ENCODE measurements around the gene FARP2.

DNA sequence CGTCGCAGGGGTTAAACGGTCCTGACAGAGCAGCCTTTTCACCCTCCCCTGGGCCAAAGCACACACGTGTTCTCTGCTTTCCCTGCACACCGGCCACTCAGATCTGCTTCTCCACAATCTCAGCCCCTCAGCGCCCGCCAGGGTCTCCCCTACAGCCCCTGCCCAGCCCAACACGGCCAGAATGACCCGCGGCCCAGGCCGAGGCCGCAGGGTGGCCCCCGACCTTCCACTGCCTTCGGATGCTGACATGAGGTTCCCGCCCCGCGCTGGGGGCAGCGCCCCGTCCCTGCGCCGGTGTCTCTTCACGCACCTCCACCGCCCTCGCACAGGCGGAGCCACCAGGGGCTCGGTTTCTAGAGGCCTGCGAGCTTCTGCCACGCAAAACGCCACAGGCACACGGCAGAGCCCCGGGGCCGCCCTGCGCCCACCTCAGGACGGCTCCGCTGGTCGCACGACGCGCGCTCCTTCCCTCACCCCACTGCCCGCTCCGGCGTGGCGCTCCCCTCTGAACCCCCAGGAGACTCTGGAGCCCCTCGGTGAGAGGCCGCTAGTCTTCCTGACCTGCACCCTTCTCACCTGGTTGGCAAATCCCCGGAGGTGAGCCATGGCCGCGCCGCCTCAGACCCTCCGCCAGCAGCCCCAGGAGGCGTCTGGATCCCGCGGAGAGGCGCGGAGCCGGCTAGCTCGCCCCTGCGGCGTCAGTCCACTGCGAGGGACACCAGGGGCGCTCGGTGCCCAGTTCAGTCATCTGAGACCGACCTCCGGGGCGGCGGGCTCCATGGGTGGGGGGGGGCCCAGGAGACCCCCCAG is 151.6 kb downstream of the FARP2 start:
- peak; percentile 31 for TF ChIP-seq CTCF (IDR thresholded peaks at IDR 0.05)
- TF ChIP-seq, protein P1, sequence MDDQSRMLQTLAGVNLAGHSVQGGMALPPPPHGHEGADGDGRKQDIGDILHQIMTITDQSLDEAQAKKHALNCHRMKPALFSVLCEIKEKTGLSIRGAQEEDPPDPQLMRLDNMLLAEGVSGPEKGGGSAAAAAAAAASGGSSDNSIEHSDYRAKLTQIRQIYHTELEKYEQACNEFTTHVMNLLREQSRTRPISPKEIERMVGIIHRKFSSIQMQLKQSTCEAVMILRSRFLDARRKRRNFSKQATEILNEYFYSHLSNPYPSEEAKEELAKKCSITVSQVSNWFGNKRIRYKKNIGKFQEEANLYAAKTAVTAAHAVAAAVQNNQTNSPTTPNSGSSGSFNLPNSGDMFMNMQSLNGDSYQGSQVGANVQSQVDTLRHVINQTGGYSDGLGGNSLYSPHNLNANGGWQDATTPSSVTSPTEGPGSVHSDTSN (IDR thresholded peaks at IDR 0.05): peak; percentile 11; the same call in 1 of the 2 replicates
- TF ChIP-seq USF1 (IDR thresholded peaks at IDR 0.05; ENCODE audit: borderline replicate concordance, low read depth): no peak
- no peak for TF ChIP-seq RAD21 (IDR thresholded peaks at IDR 0.05; ENCODE audit: low read length)
- TF ChIP-seq FOXM1 (IDR thresholded peaks at IDR 0.05; ENCODE audit: low read depth): no peak
- no peak for TF ChIP-seq CHD2 (IDR thresholded peaks at IDR 0.05; ENCODE audit: low read length, partially characterized antibody)
- TF ChIP-seq YY1 (IDR thresholded peaks at IDR 0.05; ENCODE audit: low read depth): no peak
- no peak for TF ChIP-seq RCOR1 (IDR thresholded peaks at IDR 0.05; ENCODE audit: low read length)
- TF ChIP-seq POLR2AphosphoS5 (IDR thresholded peaks at IDR 0.05; ENCODE audit: low read depth, low read length): no peak
- TF ChIP-seq EZH2phosphoT487 (IDR thresholded peaks at IDR 0.05; ENCODE audit: borderline replicate concordance, low read depth): no peak
- TF ChIP-seq SMC3 (IDR thresholded peaks at IDR 0.05; ENCODE audit: low read depth, low read length): peak; percentile 17; the same call in 1 of the 2 replicates
